H1 (cell line): Measurements from ENCODE around the gene CRHR2. TPM values are rescaled to one million over a fixed set of nuclear protein-coding genes. Genes with fewer than 3 reads are reported as not detected.
A peak's percentile ranks its signal among the peaks of the same experiment; 100 is the strongest.

ENCODE experiments used
- CTCF ChIA-PET: fragments of 300-600 bp; sonication (Branson Sonifier 250); formaldehyde crosslinking; loops from one replicate; lab custom pipeline; 2021; ENCODE audit not compliant: partially characterized antibody; lab: Charles Lee
- POLR2A ChIA-PET: fragments of 300-600 bp; sonication (Branson Sonifier 250); formaldehyde crosslinking; loops from one replicate; lab custom pipeline; 2021; ENCODE audit warnings: inconsistent platforms; ENCODE audit not compliant: partially characterized antibody; lab: Charles Lee
- DNase-seq, 2 experiments: peaks; one replicate each; pipeline versions ENCODE4 v3.0.0 to v3.0.0-alpha.2; 2010 to 2022; ENCODE audit warnings: low spot score in 2 of 2, low read depth in 1 of 2, mixed read lengths in 1 of 2
- FAIRE-seq: peaks from 2 replicates; lab custom pipeline; 2011; peaks lifted over from hg19 to GRCh38; lab: Jason Lieb, UNC
- H2AFZ ChIP-seq: 2 replicates; pipeline ENCODE4 v1.8.1; 2012; ENCODE audit warnings: low read length, inconsistent platforms
- H2AK5ac ChIP-seq: 2 replicates; pipeline ENCODE4 v1.6.1; 2013; ENCODE audit warnings: low read depth, low read length
- H2BK120ac ChIP-seq: replicated peaks from 2 replicates; pipeline ENCODE3; 2013; ENCODE audit warnings: low read depth, low read length, inconsistent platforms
- H2BK12ac ChIP-seq: 2 replicates; pipeline ENCODE4 v1.6.1; 2013; ENCODE audit warnings: low read depth, low read length
- H2BK15ac ChIP-seq: 2 replicates; pipeline ENCODE4 v1.6.1; 2013; ENCODE audit warnings: low read length
- H2BK20ac ChIP-seq: 2 replicates; pipeline ENCODE4 v1.6.1; 2013; ENCODE audit warnings: low read length
- H2BK5ac ChIP-seq: 2 replicates; pipeline ENCODE4 v1.6.1; 2013; ENCODE audit warnings: low read depth, low read length
- H3K14ac ChIP-seq: 2 replicates; pipeline ENCODE4 v1.6.1; 2013; ENCODE audit warnings: inconsistent platforms; ENCODE audit not compliant: insufficient read length
- H3K18ac ChIP-seq: 2 replicates; pipeline ENCODE4 v1.6.1; 2013; ENCODE audit warnings: low read length; ENCODE audit errors: extremely low read depth
- H3K23ac ChIP-seq: 2 replicates; pipeline ENCODE4 v1.6.1; 2013; ENCODE audit warnings: inconsistent platforms; ENCODE audit not compliant: insufficient read length
- H3K23me2 ChIP-seq: 2 replicates; pipeline ENCODE4 v1.6.1; 2013; ENCODE audit warnings: low read depth, low read length
- H3K27ac ChIP-seq: 2 replicates; pipeline ENCODE4 v1.6.1; 2011; ENCODE audit warnings: low read depth, low read length, inconsistent platforms
- H3K27me3 ChIP-seq, 4 experiments: replicated peaks in 1 of 4; 1 replicate in 1 of 4; 2 replicates in 3 of 4; pipeline versions ENCODE4 v1.6.1 to v1.8.1; 2011 to 2013; ENCODE audit warnings: low read length in 3 of 4, mild to moderate bottlenecking in 3 of 4, inconsistent platforms in 2 of 4, mixed read lengths in 2 of 4, moderate library complexity in 1 of 4; ENCODE audit not compliant: control insufficient read depth in 3 of 4, insufficient read depth in 3 of 4; ENCODE audit errors: extremely low read depth in 1 of 4
- H3K36me3 ChIP-seq, 4 experiments: 2 replicates each; pipeline versions ENCODE4 v1.6.1 to v1.8.1; 2011 to 2013; ENCODE audit warnings: mild to moderate bottlenecking in 4 of 4, low read length in 3 of 4, moderate library complexity in 2 of 4, control low read depth in 1 of 4, inconsistent platforms in 1 of 4; ENCODE audit not compliant: insufficient read depth in 4 of 4, control insufficient read depth in 2 of 4
- H3K4ac ChIP-seq: replicated peaks from 2 replicates; pipeline ENCODE3; 2013; ENCODE audit warnings: low read length, low read depth, mixed read lengths, inconsistent platforms; ENCODE audit not compliant: insufficient read length
- H3K4me1 ChIP-seq, 4 experiments: replicated peaks in 1 of 4; 1 replicate in 1 of 4; 2 replicates in 3 of 4; pipeline versions ENCODE4 v1.6.1 to v1.8.1; 2011 to 2013; ENCODE audit warnings: low read length in 3 of 4, inconsistent platforms in 2 of 4, mixed read lengths in 1 of 4; ENCODE audit not compliant: insufficient read depth in 4 of 4, control insufficient read depth in 3 of 4
- H3K4me2 ChIP-seq, 2 experiments: 2 replicates each; pipeline versions ENCODE4 v1.6.1 to v1.8.1; 2011 to 2013; ENCODE audit warnings: low read depth in 2 of 2, low read length in 2 of 2, control low read depth in 1 of 2, inconsistent platforms in 1 of 2, mild to moderate bottlenecking in 1 of 2; ENCODE audit not compliant: insufficient read depth in 1 of 2
- H3K4me3 ChIP-seq, 4 experiments: fragments of 200-600, 300-600 bp in 1 of 4; sonication (generic), shearing (Covaris generic), sonication (Bioruptor Twin) in 1 of 4; 2 replicates each; pipeline versions ENCODE4 v1.5.1 to v1.8.1; 2011 to 2016; ENCODE audit warnings: low read length in 4 of 4, low read depth in 3 of 4, control low read depth in 2 of 4, inconsistent platforms in 2 of 4, mild to moderate bottlenecking in 2 of 4, mixed read lengths in 1 of 4, moderate library complexity in 1 of 4; ENCODE audit not compliant: insufficient read depth in 2 of 4; ENCODE audit errors: extremely low read depth in 1 of 4
- H3K56ac ChIP-seq: replicated peaks from 2 replicates; pipeline ENCODE3; 2013; ENCODE audit warnings: low read depth, mild to moderate bottlenecking, mixed read lengths, low read length, inconsistent platforms; ENCODE audit not compliant: insufficient read length
- H3K79me1 ChIP-seq: 2 replicates; pipeline ENCODE4 v1.6.1; 2013; ENCODE audit warnings: low read depth, low read length, control low read depth
- H3K79me2 ChIP-seq, 2 experiments: 2 replicates each; pipeline versions ENCODE4 v1.6.1 to v1.8.1; 2012 to 2013; ENCODE audit warnings: low read length in 2 of 2, mild to moderate bottlenecking in 2 of 2, inconsistent platforms in 1 of 2; ENCODE audit not compliant: insufficient read depth in 2 of 2, control insufficient read depth in 1 of 2
- H3K9ac ChIP-seq, 4 experiments: replicated peaks in 1 of 4; 1 replicate in 1 of 4; 2 replicates in 3 of 4; pipeline versions ENCODE4 v1.6.1 to v1.8.1; 2011 to 2013; ENCODE audit warnings: low read depth in 3 of 4, low read length in 3 of 4, control low read depth in 2 of 4, mild to moderate bottlenecking in 2 of 4, moderate library complexity in 2 of 4, inconsistent platforms in 1 of 4; ENCODE audit errors: extremely low read depth in 1 of 4
- H3K9me3 ChIP-seq, 2 experiments: 2 replicates each; pipeline versions ENCODE4 v1.6.1 to v1.8.1; 2012 to 2013; ENCODE audit warnings: mild to moderate bottlenecking in 2 of 2, moderate library complexity in 2 of 2, control low read depth in 1 of 2, inconsistent platforms in 1 of 2, low read depth in 1 of 2, low read length in 1 of 2, mixed read lengths in 1 of 2; ENCODE audit not compliant: insufficient read depth in 2 of 2
- H4K20me1 ChIP-seq, 2 experiments: replicated peaks in 1 of 2; 2 replicates each; pipeline versions ENCODE3 to v1.8.1; 2011 to 2013; ENCODE audit warnings: inconsistent platforms in 2 of 2, low read length in 2 of 2, mild to moderate bottlenecking in 1 of 2; ENCODE audit not compliant: insufficient read depth in 2 of 2, control insufficient read depth in 1 of 2
- H4K5ac ChIP-seq: 2 replicates; pipeline ENCODE4 v1.6.1; 2013; ENCODE audit warnings: low read length, low read depth, mixed read lengths, inconsistent platforms; ENCODE audit not compliant: insufficient read length
- H4K8ac ChIP-seq: 2 replicates; pipeline ENCODE4 v1.8.0; 2013; ENCODE audit warnings: mild to moderate bottlenecking, moderate library complexity, low read length, inconsistent platforms; ENCODE audit not compliant: insufficient read depth; ENCODE audit errors: extremely low read depth
- H4K91ac ChIP-seq: replicated peaks from 2 replicates; pipeline ENCODE3; 2013; ENCODE audit warnings: low read length, mixed read lengths, inconsistent platforms; ENCODE audit not compliant: insufficient read length
- E2F6 ChIP-seq: IDR thresholded peaks from 2 replicates; pipeline ENCODE4 v1.6.1; 2012; ENCODE audit warnings: inconsistent platforms
- EZH2 ChIP-seq: fragments of 200-600 bp; sonication (generic); IDR thresholded peaks from 2 replicates; pipeline ENCODE4 v1.7.1; 2012; ENCODE audit warnings: low read depth, mild to moderate bottlenecking, moderate library complexity, low read length, inconsistent platforms; ENCODE audit not compliant: severe bottlenecking
- MAX ChIP-seq: IDR thresholded peaks from 2 replicates; pipeline ENCODE4 v1.6.1; 2012; ENCODE audit warnings: inconsistent platforms
- WGBS, 2 experiments: shearing (Covaris generic) in 1 of 2; methylation state at CpG; one replicate each; pipeline versions ENCODE4 v1.1.6 to v1.1.7; 2013 to 2015; ENCODE audit warnings: low lambda C conversion rate in 2 of 2, mixed read lengths in 2 of 2, inconsistent platforms in 1 of 2, low coverage in 1 of 2, missing lambda C conversion rate in 1 of 2; ENCODE audit not compliant: insufficient replicate concordance in 2 of 2, insufficient coverage in 1 of 2, insufficient read length in 1 of 2; ENCODE audit errors: extremely low coverage in 1 of 2, missing lambda C conversion rate in 1 of 2; 5-methylcytosine and 5-hydroxymethylcytosine counted together
- polyA plus RNA-seq, 7 experiments: library from polyadenylated mRNA; depleted of rRNA in 3 of 7; stranded (reverse) in 5 of 7; unstranded in 2 of 7; fragments of >200 nt in 5 of 7; fragments of 200-250 nt in 2 of 7; gene quantifications; 1 replicate in 5 of 7; 2 replicates in 1 of 7; 4 replicates in 1 of 7; pipeline versions ENCODE4 v1.2.1 to v1.2.3, GENCODE V29; 2011 to 2013; ENCODE audit warnings: missing spikeins in 2 of 7, mixed read lengths in 2 of 7
- total RNA-seq: library from RNA; stranded (reverse); fragmentation: NEBNext Ultra II Directional; extraction: Animal tissue kit (Norgen Biotek cat#: 25700); gene quantifications from 2 replicates; pipeline ENCODE4 v1.2.1, GENCODE V29; 2021

CRHR2 gene
- total and polyA plus RNA-seq, 2 of the 8 experiments (the other 6 are each of a cell fraction or from before 2014, with no cell fraction given) = 0.37 to 1.3 TPM

- Histone ChIP-seq H2BK15ac (peak overlapping the region; percentile 46; the same call in 1 of the 2 replicates), H2AK5ac (no peak overlapping the region), H2BK5ac (no peak overlapping the region; the same call in 1 of the 2 replicates), H3K36me3 (no peaks in the 10 kb centered on the region), H3K4me3 (no peak overlapping the region), H3K4me1 (peaks cover 0 to 13% (median 2%) of the 10 kb centered on the region in 4 experiments; a peak in 2 of 7 replicates), H2BK20ac (peak overlapping the region; percentile 32; the same call in 1 of the 2 replicates), H3K4me2 (no peak overlapping the region), H3K56ac (no peak overlapping the region), H3K27me3 (no peaks in the 10 kb centered on the region), H3K9ac (no peak overlapping the region), H3K23me2 (no peaks in the 10 kb centered on the region; the same call in 1 of the 2 replicates), H3K4ac (no peak overlapping the region), H3K23ac (no peak overlapping the region), H3K79me1 (no peaks in the 10 kb centered on the region), H4K5ac (no peak overlapping the region), H4K91ac (no peak overlapping the region), H3K14ac (no peak overlapping the region), H2BK12ac (peak overlapping the region; percentile 68; the same call in 1 of the 2 replicates), H4K20me1 (peaks cover 0 to 5% of the 10 kb centered on the region in 2 experiments), H2AFZ (no peak overlapping the region), H3K9me3 (no peaks in the 10 kb centered on the region), H3K79me2 (no peaks in the 10 kb centered on the region), H4K8ac (no peak overlapping the region), H2BK120ac (no peak overlapping the region), H3K18ac (no peak overlapping the region; the same call in 1 of the 2 replicates), H3K27ac (no peak overlapping the region)
- ChIA-PET CTCF (interaction anchor here (0.7 to 2.5 kb wide), 11 partner anchors 8 to 46 kb away, joined by 3 to 14 read pairs (median 5); partner anchors contain the start of gene CRHR2), POLR2A (interaction anchor here (0.7 to 1.4 kb wide), 6 partner anchors 9 to 59 kb away, joined by 3 to 4 read pairs (median 3); no protein-coding TSS in a partner anchor)
- 84% methylated on average over 6 of the region's 6 CpGs; no CpG with 5 or more reads in 1 of the 2 experiments for WGBS, 2 experiments
- no peak for DNase-seq
- no peak for TF ChIP-seq EZH2
- TF ChIP-seq E2F6 = peak; percentile 48; the same call in 1 of the 2 replicates
- peak; percentile 34; the same call in 1 of the 2 replicates for TF ChIP-seq MAX
- no peak for FAIRE-seq
These were observed 12.0 kb upstream of the CRHR2 start for GRCh38 chr7:30694218-30694745.
